Endodermal cell (in vitro differentiated cells): ENCODE results near the gene HACE1. TPM values are rescaled to one million over a fixed set of nuclear protein-coding genes. Genes with fewer than 3 reads are reported as not detected.
"Not testable (repeated sequence)": the region's sequence is repeated elsewhere in the genome, so short reads cannot be mapped to it uniquely, and the experiment has no call there.

Source experiments
- DNase-seq: peaks from one replicate; pipeline ENCODE4 v3.0.0-alpha.2; 2017
- H3K27ac ChIP-seq: 2 replicates; pipeline ENCODE4 v1.5.1; 2013; ENCODE audit warnings: mild to moderate bottlenecking, low read depth, low read length, moderate library complexity
- H3K27me3 ChIP-seq: 2 replicates; pipeline ENCODE4 v1.6.1; 2013; ENCODE audit warnings: mild to moderate bottlenecking, low read length, moderate library complexity; ENCODE audit not compliant: insufficient read depth, control insufficient read depth, poor library complexity, severe bottlenecking
- H3K36me3 ChIP-seq: 2 replicates; pipeline ENCODE4 v1.7.0; 2013; ENCODE audit warnings: mild to moderate bottlenecking, low read length, moderate library complexity; ENCODE audit not compliant: control insufficient read depth, insufficient read depth
- H3K4me1 ChIP-seq: one replicate; pipeline ENCODE4 v1.7.0; 2013; ENCODE audit warnings: low read length; ENCODE audit not compliant: control insufficient read depth, insufficient read depth
- H3K4me3 ChIP-seq: 2 replicates; pipeline ENCODE4 v1.5.1; 2013; ENCODE audit warnings: mild to moderate bottlenecking, low read length, moderate library complexity
- H3K9ac ChIP-seq: 2 replicates; pipeline ENCODE4 v1.6.1; 2013; ENCODE audit warnings: mild to moderate bottlenecking, low read length, moderate library complexity; ENCODE audit not compliant: poor library complexity, severe bottlenecking; ENCODE audit errors: extremely low read depth
- H3K9me3 ChIP-seq: 2 replicates; pipeline ENCODE4 v1.6.1; 2013; ENCODE audit warnings: mild to moderate bottlenecking, low read length, moderate library complexity; ENCODE audit not compliant: control insufficient read depth
- H3K27ac Mint-ChIP-seq: 2 replicates; pipeline ENCODE4 v1.8.0; 2020; ENCODE audit warnings: mixed read lengths
- H3K27me3 Mint-ChIP-seq: 2 replicates; pipeline ENCODE4 v1.8.0; 2021; ENCODE audit warnings: mild to moderate bottlenecking, mixed read lengths; ENCODE audit not compliant: insufficient read depth
- H3K36me3 Mint-ChIP-seq: 2 replicates; pipeline ENCODE4 v1.8.0; 2020; ENCODE audit warnings: low read depth, mixed read lengths
- H3K4me1 Mint-ChIP-seq: 2 replicates; pipeline ENCODE4 v1.8.0; 2020; ENCODE audit warnings: mixed read lengths
- H3K4me3 Mint-ChIP-seq: 2 replicates; pipeline ENCODE4 v1.8.0; 2020; ENCODE audit warnings: mild to moderate bottlenecking, moderate library complexity, mixed read lengths
- H3K9me3 Mint-ChIP-seq: 2 replicates; pipeline ENCODE4 v1.8.0; 2020; ENCODE audit warnings: mild to moderate bottlenecking, mixed read lengths
- CTCF ChIP-seq: fragments of 200-600 bp; sonication (generic); conservative IDR thresholded peaks from 2 replicates; pipeline ENCODE4 v1.5.0; 2021; ENCODE audit warnings: antibody characterized with exemption, mild to moderate bottlenecking
- WGBS, 2 experiments: methylation state at CpG; one replicate each; pipeline versions ENCODE4 v1.1.5 to v1.1.7; 2013; ENCODE audit warnings: missing lambda C conversion rate in 2 of 2, mixed read lengths in 1 of 2; ENCODE audit not compliant: insufficient coverage in 1 of 2, insufficient read length in 1 of 2; 5-methylcytosine and 5-hydroxymethylcytosine counted together
- total RNA-seq, 2 donors: library from RNA; stranded (reverse); fragmentation: NEBNext Ultra II Directional in 1 of 2; extraction: Animal tissue kit (Norgen Biotek cat#: 25700) in 1 of 2; gene quantifications; 2 replicates in 1 of 2; 3 replicates in 1 of 2; pipeline ENCODE4 v1.2.1, GENCODE V29; 2021

The HACE1 gene
- total RNA-seq, 2 donors from 2014 or later = 23.7 to 30.1 TPM

- no peak for TF ChIP-seq CTCF
- H3K27me3 Mint-ChIP-seq = no peaks in the 10 kb centered on the region
- no peak overlapping the region for H3K27ac Mint-ChIP-seq
- peaks cover 47% of the 10 kb centered on the region for H3K36me3 Mint-ChIP-seq
- Histone ChIP-seq H3K27me3 (no peaks in the 10 kb centered on the region), H3K9ac (no peak overlapping the region), H3K36me3 (peaks cover 25% of the 10 kb centered on the region), H3K4me3 (no peak overlapping the region), H3K4me1 (no peaks in the 10 kb centered on the region), H3K27ac (no peak overlapping the region), H3K9me3 (peaks cover 17% of the 10 kb centered on the region)
- 89 to 100% methylated on average over 1 of the region's 1 CpG for WGBS, 2 experiments
- no peak overlapping the region for H3K4me3 Mint-ChIP-seq
- peaks cover 11% of the 10 kb centered on the region for H3K9me3 Mint-ChIP-seq
- no peak for DNase-seq
- H3K4me1 Mint-ChIP-seq = peaks cover under 1% of the 10 kb centered on the region
Measured at GRCh38 chr6:104829183-104829958, 30.3 kb downstream of the HACE1 start.

DNA sequence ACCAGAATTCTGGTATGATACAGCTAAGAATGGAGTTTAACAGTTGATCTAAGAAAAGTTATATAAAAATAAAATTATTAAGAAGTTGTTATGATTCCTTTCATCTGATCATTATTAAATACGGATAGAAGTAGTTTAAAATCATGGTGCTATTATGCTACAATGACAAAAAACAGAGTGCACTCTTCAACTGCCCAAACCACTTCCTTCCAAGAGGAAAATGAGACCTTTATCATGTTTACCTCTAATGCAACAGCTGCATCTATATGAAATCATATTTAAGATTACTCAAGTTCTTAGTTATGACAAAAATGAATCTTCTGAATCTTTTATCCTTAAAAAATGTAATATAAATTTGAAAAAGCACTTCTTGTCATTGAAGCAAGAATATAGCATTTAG is 31.2 kb downstream of the HACE1 start:
- Histone ChIP-seq H3K4me3 (no peak overlapping the region), H3K36me3 (peaks cover 19% of the 10 kb centered on the region), H3K9ac (no peak overlapping the region), H3K27me3 (no peaks in the 10 kb centered on the region), H3K27ac (no peak overlapping the region), H3K4me1 (no peaks in the 10 kb centered on the region), H3K9me3 (peaks cover 17% of the 10 kb centered on the region)
- no peak for TF ChIP-seq CTCF
- H3K4me1 Mint-ChIP-seq = no peaks in the 10 kb centered on the region
- H3K27ac Mint-ChIP-seq = no peak overlapping the region
- no peak overlapping the region for H3K4me3 Mint-ChIP-seq
- peaks cover 11% of the 10 kb centered on the region for H3K9me3 Mint-ChIP-seq
- DNase-seq = no peak
- WGBS, 2 experiments = 100% methylated on average over 1 of the region's 1 CpG; no CpG with 5 or more reads in 1 of the 2 experiments
- H3K36me3 Mint-ChIP-seq = peaks cover 50% of the 10 kb centered on the region
- H3K27me3 Mint-ChIP-seq = no peaks in the 10 kb centered on the region

DNA sequence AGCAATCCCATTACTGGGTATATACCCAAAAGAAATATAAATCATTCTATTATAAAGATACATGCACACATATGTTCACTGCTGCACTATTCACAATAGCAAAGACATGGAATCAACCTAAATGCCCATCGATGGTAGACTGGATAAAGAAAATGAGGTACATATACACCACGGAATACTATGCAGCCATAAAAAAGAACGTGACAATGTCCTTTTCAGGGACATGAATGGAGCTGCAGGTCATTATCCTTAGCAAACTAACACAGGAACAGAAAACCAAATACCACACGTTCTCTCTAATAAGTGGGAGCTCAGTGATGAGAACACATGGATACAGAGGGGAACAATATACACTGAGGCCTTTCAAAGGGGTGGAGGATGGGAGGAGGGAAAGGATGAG is 38.9 kb downstream of the HACE1 start:
- H3K4me3 ChIP-seq, H3K4me1 ChIP-seq, H3K27me3 Mint-ChIP-seq, H3K4me3 Mint-ChIP-seq, H3K9ac ChIP-seq, H3K27ac Mint-ChIP-seq, H3K4me1 Mint-ChIP-seq, H3K27ac ChIP-seq, H3K27me3 ChIP-seq, H3K36me3 ChIP-seq, DNase-seq: not testable (repeated sequence)
- WGBS, 2 experiments = 90 to 100% methylated on average over 3 to 4 of the region's 4 CpGs
- Mint-ChIP-seq H3K36me3 (peaks cover 53% of the 10 kb centered on the region), H3K9me3 (peaks cover 17% of the 10 kb centered on the region)
- peaks cover 13% of the 10 kb centered on the region for H3K9me3 ChIP-seq
